HG02981 (cell line): Measurements from ENCODE around the gene SLC2A9.
A peak's percentile ranks its signal among the peaks of the same experiment; 100 is the strongest.
"Not testable (repeated sequence)": the region's sequence is repeated elsewhere in the genome, so short reads cannot be mapped to it uniquely, and the experiment has no call there.

Source experiments
- ATAC-seq: cut with Tn5 transposase; IDR thresholded peaks from one replicate; pipeline ENCODE4 v1.9.1; 2021; ENCODE audit warnings: mild to moderate bottlenecking, moderate library complexity; ENCODE audit not compliant: unreplicated experiment

The SLC2A9 gene

DNA sequence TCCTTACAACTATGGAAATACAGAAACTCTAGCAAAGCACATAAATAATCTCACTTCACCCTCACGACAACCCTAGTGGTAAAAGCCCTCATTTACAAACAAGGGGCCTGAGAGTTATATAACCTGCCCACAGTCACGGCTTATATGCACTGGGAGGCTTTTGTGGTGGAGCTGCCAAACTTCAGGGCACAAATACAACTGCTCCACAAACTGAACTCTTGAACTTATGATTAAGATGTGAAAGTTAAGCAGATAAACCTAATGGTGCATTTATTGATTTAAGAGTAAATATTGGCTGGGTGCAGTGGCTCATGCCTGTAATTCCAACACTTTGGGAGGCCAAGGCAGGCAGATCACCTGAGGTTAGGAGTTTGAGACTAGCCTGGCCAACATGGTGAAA, 19.0 kb downstream of the SLC2A9 start:
- ATAC-seq: peak; percentile 30

DNA sequence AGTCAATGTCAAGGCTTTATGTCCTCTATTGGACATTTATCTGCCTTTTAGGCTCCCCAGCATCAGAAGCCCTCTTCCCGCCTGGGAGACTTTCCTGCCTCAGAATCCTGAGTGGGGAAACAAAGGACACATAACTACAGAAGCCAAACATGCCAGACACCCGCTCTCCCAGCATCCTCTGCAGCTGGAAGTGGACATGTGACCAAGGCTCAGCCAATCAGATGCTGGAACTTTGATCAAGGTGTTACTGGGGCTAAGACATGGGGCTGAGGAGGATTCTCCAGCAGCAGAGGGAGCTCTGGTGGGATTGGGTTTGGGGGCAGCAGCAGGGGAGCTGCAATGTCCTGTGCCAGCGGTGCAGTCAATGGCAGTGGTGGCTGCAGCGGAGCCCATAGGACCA, 19.5 kb downstream of the SLC2A9 start:
- ATAC-seq: no peak

DNA sequence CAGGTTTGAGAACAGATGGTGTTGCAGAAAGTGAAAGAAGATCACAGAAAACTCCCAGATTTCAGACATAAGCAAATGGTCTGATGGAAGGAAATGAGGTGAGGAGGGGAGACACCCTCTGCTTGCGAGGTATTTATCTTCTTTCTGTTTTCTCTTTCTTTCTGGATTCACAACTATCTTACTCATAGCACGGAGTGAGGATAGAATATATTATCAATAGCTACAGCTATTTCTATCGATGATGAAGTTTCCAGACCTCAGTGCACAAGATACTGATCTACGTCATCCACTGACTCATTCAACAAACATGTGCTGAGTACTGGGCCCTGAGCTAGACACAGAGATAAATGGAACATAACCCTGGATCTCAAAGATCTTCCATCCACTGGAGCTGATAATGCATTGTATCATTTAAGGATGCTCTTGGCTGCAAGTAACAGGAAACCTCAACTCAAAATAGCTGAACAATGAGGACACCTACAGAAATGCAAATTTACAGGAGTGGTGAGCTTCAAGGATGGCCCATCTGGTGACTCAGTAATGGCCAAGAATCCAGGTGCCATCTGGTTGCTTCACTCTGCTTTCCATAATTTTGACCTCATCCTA, 21.2 kb downstream of the SLC2A9 start:
- ATAC-seq: peak; percentile 43

DNA sequence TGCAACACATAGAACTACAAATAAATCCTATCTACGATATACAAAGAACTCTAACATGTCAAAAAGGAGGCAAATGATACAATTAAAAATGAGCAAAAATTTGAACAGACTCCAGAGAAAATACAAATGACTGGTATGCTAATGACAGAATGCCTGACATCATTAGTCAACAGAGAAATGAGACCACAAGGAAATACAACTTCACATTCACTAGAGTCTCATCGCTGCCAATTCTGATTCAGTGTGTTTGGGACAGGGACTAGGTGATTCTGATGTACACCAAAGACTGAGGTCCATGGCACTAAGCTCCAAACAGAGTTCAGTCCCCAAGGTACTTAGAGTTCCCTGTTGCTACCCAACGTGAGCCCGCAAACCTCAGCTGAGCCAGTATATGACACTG, 23.4 kb downstream of the SLC2A9 start:
- ATAC-seq: no peak

DNA sequence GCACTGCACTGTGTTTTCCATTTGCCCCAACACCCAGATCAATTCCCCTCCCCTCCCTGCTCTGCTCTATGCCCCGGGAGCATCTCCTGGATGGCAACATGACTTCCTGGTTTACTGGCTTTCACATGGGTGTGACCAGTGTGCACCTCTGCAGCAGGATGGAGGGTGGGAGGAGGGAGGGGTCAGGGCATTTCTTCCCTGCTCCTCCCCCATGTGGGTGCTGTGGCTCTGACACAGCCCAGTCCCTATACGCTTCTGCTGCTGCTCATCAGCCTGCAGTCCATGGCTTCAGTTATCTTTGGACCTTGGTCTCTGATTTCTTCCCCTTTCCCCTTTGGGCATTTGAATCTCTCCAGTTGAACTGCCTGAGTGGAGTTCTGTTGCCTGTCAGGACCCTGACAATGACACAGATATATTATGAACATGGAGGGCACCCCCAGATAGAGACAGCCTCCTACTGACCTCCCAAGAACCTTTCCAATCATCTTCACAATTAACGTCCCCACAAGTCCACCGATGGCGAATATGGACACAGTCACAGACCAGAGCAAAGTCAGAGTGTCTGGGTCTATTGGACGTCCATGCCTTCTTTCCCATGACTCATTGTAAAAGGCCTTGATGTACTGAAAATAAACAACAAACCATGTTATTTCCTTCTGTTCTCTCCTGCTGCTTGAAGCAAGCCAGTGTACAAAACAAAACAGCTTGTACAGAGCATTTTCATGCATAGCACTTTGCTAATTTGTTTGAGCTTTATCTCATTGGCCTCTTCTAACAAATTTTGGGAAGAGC, 24.8 kb downstream of the SLC2A9 start:
- ATAC-seq: no peak

DNA sequence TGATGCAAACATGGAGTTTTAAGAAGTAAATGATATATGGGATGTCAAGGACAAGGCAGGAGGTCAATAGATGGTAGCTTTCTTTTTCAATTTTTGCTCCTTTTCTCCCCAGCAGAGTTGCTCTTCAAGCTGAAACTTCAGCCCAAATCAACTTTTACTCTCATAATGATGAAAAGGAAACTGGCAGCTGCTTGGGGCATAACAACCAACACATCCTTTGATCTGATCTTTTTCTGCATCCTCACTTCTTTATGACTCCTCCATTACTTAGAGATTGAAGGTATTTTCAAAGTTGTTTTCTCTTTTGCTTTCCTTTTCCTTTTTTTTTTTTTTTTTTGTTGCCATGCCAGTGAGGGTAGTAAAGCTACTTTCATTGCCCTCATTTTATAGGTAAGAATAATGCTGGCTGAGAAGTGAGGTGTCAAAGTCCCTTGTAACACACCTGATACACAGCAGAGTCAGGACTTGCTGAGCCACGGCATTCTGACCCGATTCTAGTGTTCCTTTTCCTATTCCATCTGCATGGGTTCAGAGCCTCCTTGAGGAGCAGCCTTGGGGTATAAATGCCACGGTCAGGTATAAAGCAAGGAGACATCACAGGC, 26.9 kb downstream of the SLC2A9 start:
- ATAC-seq: peak; percentile 77

DNA sequence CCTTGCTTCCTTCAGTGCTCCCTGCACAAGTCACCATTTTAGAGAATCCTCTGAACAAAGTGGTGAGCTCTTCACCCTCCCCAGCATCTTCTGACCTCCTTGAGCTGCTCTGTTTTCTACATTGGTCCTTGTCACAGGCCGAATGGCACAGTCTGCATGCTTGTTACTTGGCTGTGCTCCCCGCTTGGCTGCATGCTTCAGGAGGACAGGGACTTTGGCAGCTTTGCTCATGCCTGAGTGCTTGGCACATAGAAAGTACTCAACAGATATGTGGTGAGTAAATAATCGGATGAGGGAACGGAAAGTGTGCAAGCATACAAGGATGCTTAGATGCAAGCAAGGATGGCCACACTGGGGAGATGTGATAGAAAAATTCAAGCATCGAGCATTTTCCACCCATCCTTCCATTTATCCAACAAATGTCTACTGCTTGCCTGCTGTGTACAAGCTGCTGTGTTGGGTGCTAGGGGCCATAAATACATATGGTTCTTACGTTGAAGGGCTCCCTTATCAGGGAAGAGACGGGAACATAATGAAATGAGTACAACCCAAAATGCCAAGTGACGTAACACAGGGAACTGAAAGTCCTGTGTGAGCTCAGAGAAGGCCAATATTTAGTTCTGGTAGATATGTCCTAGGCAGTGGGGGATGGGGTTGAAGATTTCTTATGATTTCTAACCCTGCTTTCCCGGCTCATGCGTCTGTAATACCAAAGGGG, 31.2 kb downstream of the SLC2A9 start:
- ATAC-seq: no peak

DNA sequence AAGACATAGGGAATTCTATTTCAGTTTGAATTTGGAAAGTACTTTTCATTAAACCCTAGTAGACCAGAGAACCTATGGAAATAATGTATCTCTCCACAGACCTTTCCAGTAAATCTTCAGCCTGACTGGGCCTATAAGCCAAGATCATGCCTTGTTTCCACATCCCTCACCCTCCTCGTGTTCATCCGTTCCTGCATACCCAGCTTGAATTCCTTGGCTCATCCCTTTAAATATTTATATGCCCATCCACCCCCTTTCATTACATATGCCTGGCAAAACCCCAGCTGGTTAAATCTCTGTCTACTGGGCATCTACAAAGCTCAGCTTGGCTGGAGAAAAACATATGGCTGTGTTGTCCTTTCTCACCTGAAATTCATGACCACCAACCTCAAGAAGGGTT, 32.4 kb downstream of the SLC2A9 start:
- ATAC-seq: no peak

DNA sequence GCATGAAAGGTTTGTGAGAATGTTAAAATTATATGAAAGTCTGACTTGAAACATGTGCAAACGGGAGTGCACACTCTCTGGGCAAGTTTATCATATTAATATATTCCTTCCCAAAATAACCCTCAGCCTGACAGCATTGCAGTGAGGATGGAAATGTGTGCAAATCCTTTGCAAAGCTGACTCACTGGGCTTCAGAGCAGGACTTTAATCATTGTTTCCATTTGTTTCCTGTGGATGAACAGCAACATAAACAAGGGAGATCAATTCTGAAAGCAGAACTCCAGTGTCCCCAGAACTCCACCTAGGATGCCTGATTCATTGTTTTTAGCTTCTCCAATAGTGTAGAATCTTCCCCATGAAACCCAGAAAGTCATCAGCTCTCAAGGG, 32.9 kb downstream of the SLC2A9 start:
- no peak for ATAC-seq

DNA sequence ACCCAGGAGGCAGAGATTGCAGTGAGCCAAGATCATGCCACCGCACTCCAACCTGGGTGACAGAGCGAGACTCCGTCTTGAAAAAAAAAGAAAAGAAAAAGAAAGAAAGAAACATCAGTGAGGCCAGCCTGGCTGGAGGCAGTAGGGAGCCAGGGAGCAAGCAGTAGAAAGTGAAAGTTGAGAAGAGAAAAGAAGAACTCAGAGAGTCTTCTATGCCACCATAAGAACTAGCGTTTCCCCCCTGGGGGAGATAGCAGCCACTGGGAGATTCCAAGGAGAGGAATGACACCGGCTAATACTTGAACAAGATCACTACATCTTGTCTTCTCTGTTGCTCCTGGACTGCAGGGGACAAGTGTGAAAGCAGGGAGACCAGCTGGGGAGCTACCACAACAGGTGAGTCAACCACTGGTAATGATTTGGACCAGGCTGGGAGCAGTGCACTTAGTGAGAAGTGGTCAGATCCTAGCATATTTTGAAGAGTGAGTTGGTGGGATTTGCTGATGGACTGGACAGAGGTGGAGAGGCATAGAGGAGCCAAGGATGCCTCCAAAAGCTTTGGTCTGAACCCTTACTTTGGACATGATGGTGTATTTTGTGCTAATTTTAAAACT, 33.4 kb downstream of the SLC2A9 start:
- ATAC-seq: peak; percentile 57

DNA sequence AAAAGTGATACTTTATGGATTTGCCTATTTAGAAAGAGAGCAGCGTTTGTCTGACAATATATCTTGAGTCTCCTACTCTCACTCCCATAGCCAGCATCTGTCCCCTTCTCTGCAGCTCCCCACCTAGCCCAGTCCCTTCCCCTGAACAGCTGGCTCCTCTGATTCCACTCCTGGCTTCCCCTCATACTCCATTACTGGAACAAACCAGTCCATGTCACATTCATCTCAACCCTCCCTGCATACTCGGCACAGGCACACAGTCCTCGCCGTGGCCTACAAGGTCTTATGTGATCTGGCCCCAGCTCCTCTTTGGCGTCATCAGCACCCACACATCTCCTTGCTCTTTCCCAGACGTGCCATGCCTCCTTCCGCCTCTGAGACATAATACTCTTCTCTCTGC, 36.7 kb downstream of the SLC2A9 start:
- ATAC-seq: no peak

DNA sequence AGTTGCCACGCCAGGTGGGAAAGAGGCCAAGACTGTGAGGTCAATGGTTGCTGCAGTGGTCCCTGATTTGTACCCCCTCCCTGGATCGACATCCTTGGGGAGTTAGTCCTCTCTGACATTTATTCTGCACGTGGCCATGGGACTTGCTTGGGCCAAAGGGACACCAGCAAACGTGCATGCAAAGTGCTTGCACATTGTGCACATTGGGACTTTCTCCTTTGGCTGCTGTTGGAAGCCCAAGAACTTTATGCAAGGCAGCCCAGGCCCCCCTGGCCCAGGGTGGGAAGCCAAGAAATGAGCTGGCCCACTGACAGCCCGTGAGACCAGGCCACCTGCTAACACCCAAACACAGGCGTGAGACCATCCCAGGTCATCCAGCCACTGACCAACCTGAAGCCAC, 38.1 kb downstream of the SLC2A9 start:
- no peak for ATAC-seq

DNA sequence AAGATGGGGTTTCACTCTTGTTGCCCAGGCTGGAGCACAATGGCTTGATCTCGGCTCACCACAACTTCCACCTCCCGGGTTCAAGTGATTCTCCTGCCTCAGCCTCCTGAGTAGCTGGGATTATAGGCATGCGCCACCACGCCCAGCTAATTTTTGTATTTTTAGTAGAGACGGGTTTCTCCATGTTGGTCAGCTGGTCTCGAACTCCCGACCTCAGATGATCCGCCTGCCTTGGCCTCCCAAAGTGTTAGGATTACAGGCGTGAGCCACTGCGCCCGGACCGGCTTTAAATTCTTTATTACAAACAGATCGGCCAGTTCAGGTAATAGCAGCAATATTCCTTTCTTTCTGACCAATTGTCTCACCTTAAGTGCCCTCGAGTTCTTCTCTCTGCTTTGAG, 39.4 kb downstream of the SLC2A9 start:
- not testable (repeated sequence) for ATAC-seq

DNA sequence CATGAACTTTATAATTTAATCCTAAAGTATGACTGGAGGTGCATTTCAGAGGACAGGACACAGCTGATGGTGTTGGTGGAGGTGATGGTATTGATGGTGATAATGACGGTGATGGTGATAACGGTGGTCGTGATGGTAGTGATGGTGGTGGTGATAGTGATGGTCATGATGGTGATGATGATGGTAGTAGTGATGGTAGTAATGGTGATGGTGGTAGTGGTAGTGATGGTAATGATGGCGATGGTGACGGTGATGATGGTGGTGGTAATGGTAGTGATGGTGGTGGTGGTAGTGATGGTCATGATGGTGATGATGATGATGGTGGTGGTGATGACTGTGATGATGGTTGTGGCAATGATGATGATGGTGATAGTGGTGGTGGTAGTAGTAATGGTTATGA, 40.4 kb downstream of the SLC2A9 start:
- ATAC-seq: no peak

DNA sequence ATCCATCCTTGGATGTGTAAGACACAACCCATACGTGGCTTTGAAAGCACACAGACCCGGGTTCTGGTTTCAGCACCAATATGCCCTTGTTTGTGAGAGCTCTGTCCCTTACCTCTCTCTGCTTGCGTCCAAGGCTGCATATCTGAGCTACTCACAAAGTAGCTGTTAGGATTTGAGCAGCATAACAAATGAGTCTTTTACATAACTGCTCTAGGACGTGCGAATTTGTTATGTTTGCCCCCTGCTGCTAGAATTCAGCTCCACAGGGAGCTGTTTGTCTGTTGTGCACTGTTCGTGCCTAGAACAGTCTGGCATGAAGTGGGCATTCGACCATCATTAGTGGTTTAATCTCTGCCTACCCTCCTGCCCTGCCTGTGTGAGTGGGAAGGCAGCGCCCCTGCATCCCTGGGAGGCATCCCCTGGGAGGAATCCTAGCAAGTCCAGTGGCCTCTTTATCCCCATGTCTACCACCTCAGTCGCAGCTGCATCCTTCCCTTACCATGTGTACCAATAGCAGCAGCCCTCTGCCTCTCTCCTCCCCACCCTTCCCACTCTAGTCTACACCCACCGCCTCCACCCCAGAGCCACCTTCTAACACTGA, 42.1 kb downstream of the SLC2A9 start:
- no peak for ATAC-seq

DNA sequence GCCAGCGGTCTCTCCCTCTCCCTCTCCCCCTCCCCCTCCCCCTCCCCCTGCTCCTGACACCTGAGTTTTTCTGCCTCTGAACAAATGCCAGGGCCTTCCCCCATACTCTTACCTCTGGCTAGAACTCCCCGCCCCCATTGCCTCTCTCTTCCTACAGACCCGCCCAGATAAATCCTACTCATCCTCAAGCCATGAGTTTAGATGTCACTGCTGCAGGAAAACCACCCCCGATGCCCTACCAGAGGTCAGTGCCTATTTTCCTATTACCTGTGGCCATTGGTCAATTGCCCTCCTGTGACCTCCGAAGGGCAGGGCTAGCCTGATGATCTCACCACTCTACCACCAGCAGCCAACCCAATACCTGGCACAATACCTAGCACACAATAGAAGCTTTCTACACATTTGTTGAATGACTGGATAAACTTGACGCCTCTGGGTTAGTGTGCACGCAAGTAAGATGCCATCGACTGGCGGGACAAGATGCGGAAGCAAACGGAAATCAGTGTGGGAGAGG, 43.7 kb downstream of the SLC2A9 start:
- ATAC-seq: no peak

DNA sequence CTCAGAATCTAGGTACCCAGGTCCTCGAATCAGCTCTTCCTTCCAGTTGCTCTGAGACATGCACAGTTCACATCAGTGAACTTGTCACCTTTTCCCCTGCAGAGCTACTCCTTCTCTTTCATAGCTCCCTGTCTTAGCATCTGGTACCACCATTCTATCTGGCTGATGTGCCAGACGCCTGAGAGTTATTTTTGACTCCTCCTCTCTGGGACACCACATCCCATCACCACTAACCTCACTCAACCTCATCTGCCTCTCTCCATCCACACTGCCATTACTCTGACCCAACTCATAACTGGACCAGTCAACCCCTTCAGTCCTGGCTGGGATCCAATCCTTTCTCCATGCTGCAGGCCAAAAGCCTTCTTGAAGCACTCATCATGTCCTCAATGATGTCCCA, 44.5 kb downstream of the SLC2A9 start:
- ATAC-seq: no peak

DNA sequence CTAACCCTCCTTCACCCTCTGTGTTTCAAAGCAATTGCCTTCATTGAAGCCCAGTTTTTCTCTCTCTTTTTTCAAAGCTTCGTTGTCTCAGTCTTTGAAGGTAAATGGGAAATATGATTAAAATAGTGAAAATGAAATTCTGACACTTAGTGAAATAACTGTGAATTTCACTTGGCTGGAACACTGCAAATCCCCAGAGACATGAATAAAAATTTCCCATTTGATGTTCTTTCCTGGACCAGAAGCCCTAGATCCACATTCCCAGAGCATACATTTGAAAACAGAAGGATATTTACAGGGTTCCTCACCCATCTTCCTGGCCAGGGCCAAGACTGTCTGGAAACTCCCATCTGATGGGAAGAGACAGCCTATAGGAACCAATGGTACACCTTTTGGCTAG, 45.0 kb downstream of the SLC2A9 start:
- no peak for ATAC-seq

DNA sequence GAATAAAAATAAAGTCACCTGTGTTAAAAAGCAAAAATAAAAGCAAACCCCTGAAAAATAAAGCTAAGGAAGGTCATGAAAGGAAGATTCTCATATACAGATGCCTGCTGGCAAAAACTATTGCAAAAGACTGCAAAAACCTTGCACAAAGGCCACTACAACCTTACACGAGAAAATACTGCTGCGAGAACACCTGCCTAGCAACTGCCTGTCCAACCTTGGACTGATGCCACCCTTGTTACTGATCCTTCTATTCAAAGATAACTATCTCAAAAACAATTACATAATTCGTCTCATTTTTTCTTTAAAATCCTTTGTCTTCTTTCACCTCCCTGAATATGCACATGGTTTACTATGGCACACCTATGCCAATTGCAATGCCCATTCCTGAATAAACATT, 49.6 kb downstream of the SLC2A9 start:
- no peak for ATAC-seq

DNA sequence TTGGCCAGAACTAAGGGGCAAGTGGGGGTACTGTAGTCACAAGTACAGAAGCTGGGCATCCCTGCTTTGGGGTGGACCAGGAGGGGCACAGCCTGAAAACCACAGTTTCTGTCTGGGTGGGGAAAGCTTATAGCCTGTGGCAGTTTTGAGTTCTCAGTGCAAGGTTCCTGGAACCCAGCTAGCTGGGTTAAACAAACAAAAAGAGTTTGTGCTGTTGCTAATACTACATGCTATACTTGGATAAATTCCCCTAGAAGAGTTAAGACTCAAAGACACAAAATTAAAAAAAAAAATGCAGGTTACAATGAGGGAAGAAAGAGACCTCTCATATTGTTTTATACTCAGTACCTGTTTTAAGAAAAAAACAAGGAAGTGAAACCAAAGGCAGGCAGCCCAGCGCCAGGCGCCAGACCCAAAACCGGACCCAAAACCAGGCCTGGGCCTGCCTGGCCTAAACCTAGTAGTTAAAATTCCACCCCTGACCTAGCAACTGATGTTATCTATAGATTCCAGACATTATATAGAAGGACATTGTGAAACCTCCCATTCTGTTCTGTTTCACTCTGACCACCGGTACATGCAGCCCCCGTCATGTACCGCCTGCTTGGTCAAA, 50.8 kb downstream of the SLC2A9 start:
- ATAC-seq: peak; percentile 78
